Osteoblast (primary cell): Measurements from ENCODE around the gene RARB. TPM values are rescaled to one million over a fixed set of nuclear protein-coding genes. Genes with fewer than 3 reads are reported as not detected.

Source experiments
- DNase-seq: peaks from one replicate; pipeline ENCODE4 v3.0.0; 2011; ENCODE audit warnings: low spot score, mixed read lengths; ENCODE audit not compliant: insufficient read length; ENCODE audit errors: missing footprints
- H2AFZ ChIP-seq: 2 replicates; pipeline ENCODE4 v1.6.0; 2011; ENCODE audit warnings: mild to moderate bottlenecking, low read length
- H3K27ac ChIP-seq: 2 replicates; pipeline ENCODE4 v1.5.1; 2011; ENCODE audit warnings: mild to moderate bottlenecking, low read depth, low read length, moderate library complexity
- H3K27me3 ChIP-seq: 2 replicates; pipeline ENCODE4 v1.6.0; 2012; ENCODE audit warnings: mild to moderate bottlenecking, control low read depth, inconsistent platforms, low read length, moderate library complexity; ENCODE audit not compliant: insufficient read depth
- H3K36me3 ChIP-seq: 2 replicates; pipeline ENCODE4 v1.5.1; 2011; ENCODE audit warnings: mild to moderate bottlenecking, low read length, control low read depth, moderate library complexity; ENCODE audit not compliant: insufficient read depth
- H3K4me1 ChIP-seq: 2 replicates; pipeline ENCODE4 v1.5.1; 2011; ENCODE audit warnings: mild to moderate bottlenecking, low read length, control low read depth, moderate library complexity; ENCODE audit not compliant: insufficient read depth
- H3K4me2 ChIP-seq: 2 replicates; pipeline ENCODE4 v1.6.0; 2011; ENCODE audit warnings: mild to moderate bottlenecking, low read length; ENCODE audit not compliant: insufficient read depth
- H3K4me3 ChIP-seq: fragments of 200-600 bp; sonication (generic); 3 replicates; pipeline ENCODE4 v1.5.1; 2012; ENCODE audit warnings: mild to moderate bottlenecking, low read length, inconsistent platforms; ENCODE audit not compliant: insufficient read depth
- H3K79me2 ChIP-seq: 2 replicates; pipeline ENCODE4 v1.6.0; 2012; ENCODE audit warnings: mild to moderate bottlenecking, low read length, control low read depth, inconsistent platforms; ENCODE audit not compliant: insufficient read depth
- H3K9me3 ChIP-seq: 2 replicates; pipeline ENCODE4 v1.5.1; 2011; ENCODE audit warnings: low read depth, low read length, control low read depth
- H4K20me1 ChIP-seq: 2 replicates; pipeline ENCODE4 v1.6.0; 2012; ENCODE audit warnings: mild to moderate bottlenecking, low read length, control low read depth; ENCODE audit not compliant: insufficient read depth
- total RNA-seq: library from RNA; depleted of rRNA; stranded (reverse); fragments of >200 nt; gene quantifications from 2 replicates; pipeline ENCODE4 v1.2.3, GENCODE V29; 2012
- TF ChIP-seq, protein P1 (sequence below): IDR thresholded peaks from 2 replicates; pipeline ENCODE4 v1.5.1; 2011; ENCODE audit warnings: mild to moderate bottlenecking, low read depth, low read length, moderate library complexity; ENCODE audit errors: extremely low read depth

The RARB gene
- total RNA-seq, 1 donor = 7.6 TPM

DNA sequence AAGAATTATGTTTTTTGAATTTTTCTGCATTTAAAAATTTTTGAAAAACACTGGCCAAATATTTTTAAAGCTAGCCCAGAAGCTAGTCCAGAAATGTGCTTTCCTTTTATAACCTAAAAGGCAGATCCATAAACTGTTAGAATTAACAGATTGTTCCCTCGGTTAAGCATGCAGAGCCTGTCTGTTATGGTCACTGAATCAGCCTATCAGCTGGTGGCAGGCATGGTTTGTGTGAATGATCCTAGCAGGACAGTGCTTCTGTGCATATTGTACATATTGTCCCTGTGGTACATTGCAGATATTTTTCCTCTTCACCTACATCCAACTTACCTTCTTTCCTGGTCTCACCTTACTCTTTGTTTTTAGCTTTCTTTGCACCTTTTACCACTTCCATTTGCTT lies 53.3 kb downstream of the RARB start:
- no peak overlapping the region for H3K27ac ChIP-seq
- peaks cover 29% of the 10 kb centered on the region for H3K4me1 ChIP-seq
- H3K79me2 ChIP-seq = no peaks in the 10 kb centered on the region

DNA sequence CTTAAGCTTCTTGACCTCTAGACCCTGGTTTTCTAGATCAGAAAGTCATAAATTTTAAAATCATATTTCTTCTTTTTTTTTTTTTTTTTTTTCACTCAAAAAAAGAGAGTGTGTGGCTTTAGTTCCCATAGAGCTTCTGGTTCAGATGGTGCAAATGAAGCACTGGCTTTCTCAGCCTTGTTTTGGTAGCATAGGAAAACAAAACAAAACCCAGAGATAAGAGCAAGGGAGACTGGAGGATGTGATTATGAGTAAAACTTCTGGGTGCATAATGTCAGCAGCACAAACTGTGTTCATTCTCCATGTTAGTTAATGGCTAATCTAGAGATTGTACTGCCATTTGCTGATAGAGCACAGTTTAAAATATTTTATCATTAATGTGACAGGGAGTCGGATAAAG lies 55.4 kb downstream of the RARB start:
- Histone ChIP-seq H3K9me3 (no peaks in the 10 kb centered on the region), H3K27ac (peak overlapping the region; percentile 69)
- DNase-seq = peak; percentile 64

More for the DNA sequence above, 53.3 kb downstream of the RARB start:
- Histone ChIP-seq H4K20me1 (no peaks in the 10 kb centered on the region), H3K4me2 (peak overlapping the region; percentile 21), H2AFZ (no peak overlapping the region), H3K36me3 (no peaks in the 10 kb centered on the region), H3K4me3 (no peak overlapping the region), H3K27me3 (no peaks in the 10 kb centered on the region), H3K9me3 (no peaks in the 10 kb centered on the region)
- TF ChIP-seq, protein P1, sequence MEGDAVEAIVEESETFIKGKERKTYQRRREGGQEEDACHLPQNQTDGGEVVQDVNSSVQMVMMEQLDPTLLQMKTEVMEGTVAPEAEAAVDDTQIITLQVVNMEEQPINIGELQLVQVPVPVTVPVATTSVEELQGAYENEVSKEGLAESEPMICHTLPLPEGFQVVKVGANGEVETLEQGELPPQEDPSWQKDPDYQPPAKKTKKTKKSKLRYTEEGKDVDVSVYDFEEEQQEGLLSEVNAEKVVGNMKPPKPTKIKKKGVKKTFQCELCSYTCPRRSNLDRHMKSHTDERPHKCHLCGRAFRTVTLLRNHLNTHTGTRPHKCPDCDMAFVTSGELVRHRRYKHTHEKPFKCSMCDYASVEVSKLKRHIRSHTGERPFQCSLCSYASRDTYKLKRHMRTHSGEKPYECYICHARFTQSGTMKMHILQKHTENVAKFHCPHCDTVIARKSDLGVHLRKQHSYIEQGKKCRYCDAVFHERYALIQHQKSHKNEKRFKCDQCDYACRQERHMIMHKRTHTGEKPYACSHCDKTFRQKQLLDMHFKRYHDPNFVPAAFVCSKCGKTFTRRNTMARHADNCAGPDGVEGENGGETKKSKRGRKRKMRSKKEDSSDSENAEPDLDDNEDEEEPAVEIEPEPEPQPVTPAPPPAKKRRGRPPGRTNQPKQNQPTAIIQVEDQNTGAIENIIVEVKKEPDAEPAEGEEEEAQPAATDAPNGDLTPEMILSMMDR = no peak
- DNase-seq = no peak

DNA sequence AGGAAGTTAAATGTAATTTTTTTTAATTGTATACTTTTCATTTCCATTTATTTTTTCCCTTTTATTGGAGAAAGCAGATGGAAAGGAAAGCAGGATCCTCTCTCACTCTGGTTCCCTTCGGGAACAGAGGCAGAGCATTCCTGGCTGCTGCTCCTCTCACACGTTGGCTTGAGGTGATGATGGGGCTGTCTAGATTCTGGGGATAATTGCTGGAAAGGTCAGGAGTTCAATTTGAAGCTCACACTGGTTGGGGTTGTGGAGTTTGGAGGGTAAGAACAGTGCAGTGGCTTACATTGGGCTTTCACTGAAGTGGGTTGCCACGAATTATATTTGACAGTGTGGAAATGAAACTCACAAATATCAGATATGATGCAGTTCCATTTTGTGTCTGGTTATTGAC lies 57.6 kb downstream of the RARB start:
- Histone ChIP-seq H3K36me3 (no peaks in the 10 kb centered on the region), H3K4me1 (peaks cover 16% of the 10 kb centered on the region), H3K9me3 (no peaks in the 10 kb centered on the region), H3K27ac (no peak overlapping the region), H4K20me1 (no peaks in the 10 kb centered on the region), H3K27me3 (no peaks in the 10 kb centered on the region), H3K4me2 (no peak overlapping the region), H3K79me2 (no peaks in the 10 kb centered on the region), H3K4me3 (no peak overlapping the region), H2AFZ (no peak overlapping the region)
- TF ChIP-seq, protein P1 = no peak
- DNase-seq = no peak

More for the DNA sequence above, 55.4 kb downstream of the RARB start:
- Histone ChIP-seq H3K4me3 (no peak overlapping the region), H3K4me1 (peaks cover 21% of the 10 kb centered on the region), H2AFZ (no peak overlapping the region), H3K79me2 (no peaks in the 10 kb centered on the region), H4K20me1 (no peaks in the 10 kb centered on the region), H3K36me3 (no peaks in the 10 kb centered on the region), H3K4me2 (no peak overlapping the region), H3K27me3 (no peaks in the 10 kb centered on the region)
- TF ChIP-seq, protein P1 = no peak

DNA sequence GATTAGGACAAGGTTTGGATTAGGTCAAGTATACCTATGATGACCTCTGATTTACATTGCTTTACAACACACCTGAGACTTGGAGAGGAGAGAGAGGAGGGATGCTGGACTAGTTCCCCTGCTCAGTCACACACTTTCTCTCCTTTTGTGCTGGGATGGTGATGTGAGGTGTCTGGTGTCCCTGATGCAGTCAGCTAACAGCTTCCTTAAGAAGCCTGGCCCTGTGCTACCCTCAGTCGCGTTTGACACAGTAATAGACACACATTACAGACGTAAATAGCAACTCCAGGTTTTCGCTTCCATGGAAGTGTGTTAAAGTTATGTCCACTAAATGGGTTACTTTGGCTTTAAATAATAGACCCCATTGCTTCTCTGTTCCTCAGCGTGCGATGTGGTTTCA lies 58.9 kb downstream of the RARB start:
- no peak overlapping the region for H2AFZ ChIP-seq
- no peak overlapping the region for H3K4me2 ChIP-seq
- DNase-seq = no peak
- H3K27ac ChIP-seq = no peak overlapping the region
- H4K20me1 ChIP-seq = no peaks in the 10 kb centered on the region
- no peaks in the 10 kb centered on the region for H3K9me3 ChIP-seq
- H3K79me2 ChIP-seq = no peaks in the 10 kb centered on the region
- TF ChIP-seq, protein P1 = no peak
- no peaks in the 10 kb centered on the region for H3K27me3 ChIP-seq
- H3K36me3 ChIP-seq = no peaks in the 10 kb centered on the region
- no peak overlapping the region for H3K4me3 ChIP-seq
- peaks cover 6% of the 10 kb centered on the region for H3K4me1 ChIP-seq
